ENCODE measurements around the gene SEPTIN2.
"Not testable (repeated sequence)": the region's sequence is repeated elsewhere in the genome, so short reads cannot be mapped to it uniquely, and the experiment has no call there.

DNA sequence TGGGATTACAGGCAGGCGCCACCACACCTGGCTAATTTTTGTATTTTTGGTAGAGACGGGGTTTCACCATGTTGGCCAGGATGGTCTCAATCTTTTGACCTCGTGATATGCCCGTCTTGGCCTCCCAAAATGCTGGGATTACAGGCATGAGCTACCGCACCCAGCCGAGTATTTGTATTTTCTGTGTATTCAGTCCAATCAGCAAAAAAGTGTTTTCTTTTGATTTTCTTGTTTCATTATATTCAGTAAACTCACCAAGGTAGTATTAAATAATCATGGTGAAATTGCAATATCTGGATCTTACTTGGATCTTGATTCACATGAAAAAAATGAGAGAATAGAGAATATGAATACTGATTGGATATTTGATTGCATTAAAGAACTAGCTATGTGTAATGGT, 3.1 kb downstream of the SEPTIN2 start:
- TF ChIP-seq, protein P1, sequence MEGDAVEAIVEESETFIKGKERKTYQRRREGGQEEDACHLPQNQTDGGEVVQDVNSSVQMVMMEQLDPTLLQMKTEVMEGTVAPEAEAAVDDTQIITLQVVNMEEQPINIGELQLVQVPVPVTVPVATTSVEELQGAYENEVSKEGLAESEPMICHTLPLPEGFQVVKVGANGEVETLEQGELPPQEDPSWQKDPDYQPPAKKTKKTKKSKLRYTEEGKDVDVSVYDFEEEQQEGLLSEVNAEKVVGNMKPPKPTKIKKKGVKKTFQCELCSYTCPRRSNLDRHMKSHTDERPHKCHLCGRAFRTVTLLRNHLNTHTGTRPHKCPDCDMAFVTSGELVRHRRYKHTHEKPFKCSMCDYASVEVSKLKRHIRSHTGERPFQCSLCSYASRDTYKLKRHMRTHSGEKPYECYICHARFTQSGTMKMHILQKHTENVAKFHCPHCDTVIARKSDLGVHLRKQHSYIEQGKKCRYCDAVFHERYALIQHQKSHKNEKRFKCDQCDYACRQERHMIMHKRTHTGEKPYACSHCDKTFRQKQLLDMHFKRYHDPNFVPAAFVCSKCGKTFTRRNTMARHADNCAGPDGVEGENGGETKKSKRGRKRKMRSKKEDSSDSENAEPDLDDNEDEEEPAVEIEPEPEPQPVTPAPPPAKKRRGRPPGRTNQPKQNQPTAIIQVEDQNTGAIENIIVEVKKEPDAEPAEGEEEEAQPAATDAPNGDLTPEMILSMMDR (optimal IDR thresholded peaks at IDR 0.05 in 1 of 3, IDR thresholded peaks at IDR 0.05 in 1 of 3, conservative IDR thresholded peaks at IDR 0.05 in 1 of 3; ENCODE audit: extremely low read depth in 1 of 3, insufficient read depth in 2 of 3, low read length in 3 of 3) = not testable (repeated sequence)
- not testable (repeated sequence) for TF ChIP-seq EZH2 (IDR thresholded peaks at IDR 0.05; ENCODE audit: low read length)
